NT2/D1 (cell line): ENCODE data around the gene KNL1.

ENCODE experiments used
- SUZ12 ChIP-seq: IDR thresholded peaks from 2 replicates; pipeline ENCODE4 v1.6.1; 2011; ENCODE audit not compliant: insufficient read length, insufficient read depth; ENCODE audit errors: extremely low read depth
- YY1 ChIP-seq: IDR thresholded peaks from 2 replicates; pipeline ENCODE4 v1.6.1; 2011; ENCODE audit not compliant: insufficient read length, insufficient read depth
- ZNF274 ChIP-seq: IDR thresholded peaks from 2 replicates; pipeline ENCODE4 v1.6.1; 2011; ENCODE audit warnings: mild to moderate bottlenecking, low read depth, low read length

DNA sequence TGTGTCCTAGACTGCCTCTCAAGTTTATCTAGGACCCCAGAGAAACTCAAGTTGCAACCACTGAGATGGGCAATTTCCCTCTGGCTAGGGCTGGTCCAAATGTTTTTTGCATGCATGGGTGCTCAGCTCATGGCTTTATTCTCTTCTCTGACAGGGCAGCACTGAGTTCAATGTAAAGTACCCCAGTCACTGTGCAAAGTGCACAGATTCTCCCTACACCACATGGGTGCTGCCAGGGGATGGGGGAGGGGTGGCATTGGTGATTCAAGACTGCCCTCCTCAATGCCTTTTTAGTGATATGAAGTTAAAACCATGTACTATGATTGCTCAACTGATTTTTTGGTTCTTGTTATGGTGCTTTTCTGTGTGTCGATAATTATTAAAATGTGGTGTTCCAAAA lies 86.1 kb downstream of the KNL1 start:
- TF ChIP-seq ZNF274 (no peak), YY1 (no peak), SUZ12 (no peak)
